Caki2 (cell line): ENCODE measurements around the gene C3orf33. TPM values are rescaled to one million over a fixed set of nuclear protein-coding genes. Genes with fewer than 3 reads are reported as not detected.

Source experiments
- DNase-seq: peaks from one replicate; pipeline ENCODE4 v3.0.0-alpha.2; 2015; ENCODE audit warnings: low read depth
- in situ Hi-C: cut with HindIII; loops from 2 replicates; pipeline ENCODE4 v1.10.0; 2016; ENCODE audit warnings: low sequenced_read_pairs, low pct_unique_long_range_greater_than_20kb, mixed read lengths
- total RNA-seq: library from RNA; depleted of rRNA; stranded (reverse); fragments of >200 nt; shearing (Covaris generic); gene quantifications from 2 replicates; pipeline ENCODE4 v1.2.3, GENCODE V29; 2014; ENCODE audit warnings: low replicate concordance

Gene C3orf33
- total RNA-seq, 1 experiment from 2014 or later, result 2.7 TPM

DNA sequence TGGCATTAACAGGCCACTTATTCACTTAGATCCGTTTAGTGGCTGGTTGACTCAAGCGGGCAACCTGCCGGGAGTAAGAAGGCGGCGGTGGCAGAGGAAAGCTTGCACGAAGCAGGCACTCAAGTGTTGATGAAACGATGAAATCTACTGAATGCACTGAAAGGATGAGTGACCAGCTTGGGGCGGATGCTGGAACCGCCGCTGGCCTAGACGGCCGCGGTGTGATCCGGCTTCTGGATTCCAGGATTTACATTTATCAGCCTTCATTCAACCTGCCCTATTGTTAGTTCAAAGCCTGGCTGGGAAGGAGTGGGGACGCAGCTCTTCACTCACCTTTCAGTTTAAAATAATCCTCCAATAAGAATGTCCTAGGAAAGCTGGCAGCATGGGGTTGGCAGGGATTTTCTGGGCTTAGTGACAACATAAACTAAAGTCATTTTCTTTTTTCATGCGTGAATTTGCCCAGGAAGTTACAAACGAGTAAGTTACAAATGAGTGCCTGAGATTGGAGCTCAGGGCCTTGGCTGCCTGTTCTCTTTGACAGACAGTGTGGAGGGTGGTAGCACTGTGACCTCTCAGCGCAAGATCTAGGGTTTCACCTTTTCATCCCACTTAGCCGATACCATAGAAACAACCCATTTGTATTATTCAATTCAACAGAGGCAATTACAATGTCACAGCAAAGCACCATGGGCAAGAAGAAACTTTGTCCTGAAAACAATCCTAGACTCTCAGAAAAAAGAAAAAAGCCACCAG, 60.1 kb downstream of the C3orf33 start:
- peak; percentile 86 for DNase-seq
- in situ Hi-C loops, result no loop called here

DNA sequence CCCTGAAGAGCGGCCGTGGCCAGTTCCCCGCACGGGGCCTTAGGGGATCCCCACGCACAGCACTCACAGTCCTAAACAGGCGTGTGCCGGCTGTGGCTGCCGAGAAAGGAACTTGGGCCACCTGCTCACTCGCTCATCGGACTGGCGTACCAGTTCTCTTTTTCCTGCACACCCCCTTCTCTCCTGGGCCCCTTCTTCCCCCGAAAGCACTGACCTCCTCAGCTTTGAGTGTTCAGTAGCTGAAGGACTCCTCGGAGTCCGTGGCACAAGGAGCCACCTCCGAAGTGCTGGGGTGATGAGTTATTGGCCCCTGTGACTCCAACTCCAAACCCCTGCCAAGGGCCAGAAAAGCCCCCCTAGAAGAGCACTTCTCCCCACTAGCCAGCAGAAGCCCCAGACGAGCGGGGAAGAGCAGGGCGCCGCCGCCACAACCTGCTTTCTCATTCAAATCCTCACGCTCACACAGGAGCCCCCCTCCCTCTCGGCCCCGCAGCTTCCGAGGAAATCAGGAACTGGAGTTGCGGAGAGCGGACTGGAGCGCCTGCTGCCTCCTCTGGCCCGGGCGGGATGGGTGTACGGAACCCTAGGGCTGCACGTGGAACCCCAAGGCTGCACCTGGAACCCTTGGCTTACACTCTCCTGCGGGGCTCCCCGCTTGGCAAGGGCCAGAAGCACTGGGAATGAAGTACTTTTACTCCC, 61.3 kb downstream of the C3orf33 start, which contains the start of gene PLCH1:
Gene PLCH1 (minus strand): TSS at position 446 of the 699 bp plus-strand sequence. CDS start 40,847 bp downstream, outside the sequence.
- in situ Hi-C loops, result no loop called here
- DNase-seq, result peak; percentile 90

GRCh38 chr3:155744010-155744625, 62.0 kb downstream of the C3orf33 start:
- peak; percentile 79 for DNase-seq
- in situ Hi-C loops, result no loop called here

GRCh38 chr3:155743606-155744005, 62.5 kb downstream of the C3orf33 start:
- in situ Hi-C loops, result no loop called here

GRCh38 chr3:155742349-155742965, 63.6 kb downstream of the C3orf33 start:
- in situ Hi-C loops, result no loop called here
- no peak for DNase-seq

More at GRCh38 chr3:155743606-155744005, 62.5 kb downstream of the C3orf33 start:
- DNase-seq, result peak; percentile 53

- in situ Hi-C loops, result no loop called here
- peak; percentile 43 for DNase-seq
Measured at GRCh38 chr3:155741603-155742002, 64.5 kb downstream of the C3orf33 start.

DNA sequence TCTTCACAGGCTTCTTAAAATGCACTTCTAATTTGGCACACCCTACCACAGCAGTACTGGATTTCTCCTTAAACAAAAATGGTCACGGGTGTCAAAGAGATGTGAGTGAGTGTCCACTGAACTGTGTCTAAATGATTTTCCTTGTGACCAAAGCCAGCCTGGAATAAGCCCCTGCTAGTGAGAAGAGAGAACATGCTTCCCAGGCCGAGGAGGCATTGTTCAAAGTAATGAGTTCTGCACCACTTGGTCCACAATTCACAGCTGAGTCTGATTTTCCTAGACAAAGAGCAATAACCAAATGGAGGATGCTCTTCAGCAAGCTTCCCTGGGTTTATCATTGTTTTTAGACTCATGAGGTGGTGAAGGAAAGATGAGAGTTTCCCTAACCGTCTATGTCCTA, 65.0 kb downstream of the C3orf33 start:
- DNase-seq, result peak; percentile 26

DNA sequence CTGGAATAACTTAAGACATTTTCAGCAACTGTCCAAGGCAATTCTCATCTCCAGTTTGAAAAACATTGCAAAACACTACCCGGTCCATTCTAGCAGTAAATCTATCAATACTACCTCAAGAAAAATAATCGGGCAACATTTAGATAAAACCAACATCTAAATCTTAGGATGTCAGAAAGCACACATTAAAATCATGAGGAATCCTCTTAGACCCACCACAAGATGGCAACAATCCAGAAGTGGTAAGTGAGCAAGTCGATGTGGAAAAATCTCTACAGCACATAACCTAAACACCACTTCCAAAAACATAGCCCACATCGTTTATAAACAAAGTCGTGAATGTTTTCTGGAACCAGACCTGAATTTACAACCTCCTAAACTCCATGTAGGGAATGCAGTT, 66.9 kb downstream of the C3orf33 start:
- peak; percentile 60 for DNase-seq
- in situ Hi-C loops, result no loop called here

More for the DNA sequence above, 65.0 kb downstream of the C3orf33 start:
- in situ Hi-C loops, result no loop called here

GRCh38 chr3:155738580-155739076, 67.5 kb downstream of the C3orf33 start:
- in situ Hi-C loops, result no loop called here
- peak; percentile 37 for DNase-seq

DNA sequence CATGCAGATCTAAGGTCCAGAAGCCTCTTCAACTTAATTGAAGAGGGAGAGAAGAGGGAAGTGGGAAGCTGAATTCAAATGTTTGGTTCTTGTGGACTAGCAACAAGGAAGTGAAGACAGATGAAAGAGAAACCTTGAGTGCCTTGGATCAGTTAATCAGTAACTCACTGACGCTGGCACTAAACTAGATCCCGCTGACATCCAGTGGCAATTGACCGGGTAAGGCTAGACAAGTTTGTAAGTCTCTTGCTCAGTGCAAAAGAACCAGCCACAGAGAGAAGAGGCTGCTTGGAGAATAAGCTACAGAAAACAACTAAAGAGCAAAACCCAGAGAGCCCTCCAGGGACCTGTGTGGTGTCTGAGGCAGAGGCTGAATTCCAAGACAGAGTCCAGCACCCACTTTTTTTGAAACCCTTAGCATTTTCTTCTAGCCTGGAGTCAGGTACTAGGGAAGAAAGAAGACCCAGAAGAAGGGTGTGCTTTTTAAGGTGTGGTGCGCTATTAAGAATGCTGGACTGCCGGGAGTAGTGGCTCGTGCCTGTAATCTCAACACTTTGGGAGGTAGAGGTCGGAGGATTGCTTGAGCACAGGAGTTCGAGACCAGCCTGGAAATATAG, 68.1 kb downstream of the C3orf33 start:
- in situ Hi-C loops, result no loop called here
- DNase-seq, result peak; percentile 97

GRCh38 chr3:155736381-155736780, 69.7 kb downstream of the C3orf33 start:
- DNase-seq, result no peak
- in situ Hi-C loops, result no loop called here

DNA sequence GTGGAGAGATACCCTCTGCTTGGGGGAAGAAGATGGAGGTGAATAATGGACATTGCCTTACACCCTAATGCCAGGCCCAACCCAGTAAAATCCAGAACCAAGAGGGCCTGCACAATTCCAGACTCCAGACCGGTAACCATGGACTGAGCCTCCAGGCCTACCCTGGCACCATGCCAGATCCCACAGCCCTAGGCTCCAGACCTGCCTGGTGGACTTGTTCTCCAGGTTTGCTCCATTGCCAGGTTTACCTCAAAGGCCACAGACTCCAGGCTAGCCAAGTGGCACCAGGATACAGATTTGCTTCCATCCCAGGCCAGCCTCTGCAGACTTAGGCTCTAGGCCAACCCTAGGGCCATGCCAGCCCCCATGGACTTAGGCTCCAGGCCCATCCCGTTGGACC, 75.2 kb downstream of the C3orf33 start:
- no peak for DNase-seq
- in situ Hi-C loops, result no loop called here

DNA sequence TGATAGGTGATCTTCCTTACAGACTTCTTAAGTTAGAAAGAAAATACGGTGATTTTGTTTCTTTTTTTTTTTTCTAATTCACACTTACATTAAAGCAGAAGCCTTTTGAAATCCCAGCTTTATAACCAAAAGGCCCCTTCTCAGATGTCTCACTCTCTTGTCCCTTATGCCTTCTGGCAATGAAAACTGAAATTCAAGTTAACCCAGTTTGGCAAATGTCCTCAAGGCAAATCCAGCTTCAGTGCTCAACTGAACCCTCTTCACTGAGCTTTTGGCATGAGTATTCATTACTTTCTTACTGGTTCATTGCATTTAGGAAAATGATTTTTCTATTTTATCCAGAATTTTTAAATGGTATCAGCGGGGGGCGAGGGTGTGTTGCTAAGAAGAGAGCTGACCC, 78.2 kb downstream of the C3orf33 start:
- DNase-seq, result no peak
- in situ Hi-C loops, result no loop called here

DNA sequence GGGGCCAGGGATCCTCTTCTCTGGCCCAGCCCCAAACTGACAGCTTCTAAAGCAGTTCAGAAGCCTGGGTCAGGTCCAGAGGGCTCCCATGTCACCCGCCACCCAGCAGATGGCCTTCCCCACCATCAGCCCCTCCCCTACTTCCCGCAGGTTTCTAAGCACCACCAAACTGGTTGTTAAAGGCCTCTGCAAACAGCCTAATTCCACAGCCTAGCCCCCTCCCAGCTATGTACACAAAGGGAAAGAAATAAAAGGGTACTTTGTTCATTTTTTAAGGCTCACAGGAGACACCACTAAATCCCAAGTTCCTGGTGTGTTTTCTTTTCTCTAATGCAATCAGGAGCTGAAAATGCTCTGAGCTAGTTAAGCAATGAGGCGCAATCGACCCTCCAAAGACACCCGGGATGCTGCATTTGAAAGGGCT, 91.8 kb downstream of the C3orf33 start:
- no peak for DNase-seq
- in situ Hi-C loops, result loop anchor here (25.0 kb wide), 1 partner anchor 327 kb away; no protein-coding TSS in a partner anchor
